Measurements from ENCODE around the gene SMU1.
"Not testable (repeated sequence)": the region's sequence is repeated elsewhere in the genome, so short reads cannot be mapped to it uniquely, and the experiment has no call there.

SMU1 gene

DNA sequence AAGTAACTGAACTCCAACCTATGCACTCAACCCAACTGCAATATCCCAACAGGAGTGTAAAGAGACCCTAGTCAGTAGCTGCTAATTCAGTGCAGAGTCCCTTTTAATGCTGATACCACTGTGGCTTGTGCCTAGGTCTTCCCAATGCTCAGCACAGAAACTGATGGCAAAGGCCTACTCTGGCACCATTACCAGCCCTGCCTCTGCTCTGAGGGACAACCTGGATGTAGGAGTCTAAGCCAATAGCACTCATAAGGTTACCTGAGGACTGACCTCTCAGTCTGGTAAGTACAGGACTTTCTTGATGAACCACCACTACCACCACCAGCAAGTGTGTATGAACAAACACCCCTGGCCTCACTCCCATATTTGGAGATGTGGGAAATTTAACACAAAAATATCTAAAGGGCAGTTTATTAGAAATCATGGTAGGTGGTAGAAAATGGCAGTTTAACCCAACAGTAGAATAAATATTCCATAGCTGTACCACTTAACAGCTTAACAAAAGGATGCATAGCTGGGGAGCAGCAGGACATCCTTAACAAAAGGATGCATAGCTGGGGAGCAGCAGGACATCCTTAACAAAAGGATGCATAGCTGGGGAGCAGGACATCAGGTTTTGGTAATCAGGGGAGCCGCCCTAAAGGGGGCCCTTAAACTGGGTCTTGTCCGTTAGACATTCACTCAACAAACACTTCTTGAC is 62.4 kb downstream of the SMU1 start:
- DNase-seq (ENCODE audit: low read depth) = no peak

DNA sequence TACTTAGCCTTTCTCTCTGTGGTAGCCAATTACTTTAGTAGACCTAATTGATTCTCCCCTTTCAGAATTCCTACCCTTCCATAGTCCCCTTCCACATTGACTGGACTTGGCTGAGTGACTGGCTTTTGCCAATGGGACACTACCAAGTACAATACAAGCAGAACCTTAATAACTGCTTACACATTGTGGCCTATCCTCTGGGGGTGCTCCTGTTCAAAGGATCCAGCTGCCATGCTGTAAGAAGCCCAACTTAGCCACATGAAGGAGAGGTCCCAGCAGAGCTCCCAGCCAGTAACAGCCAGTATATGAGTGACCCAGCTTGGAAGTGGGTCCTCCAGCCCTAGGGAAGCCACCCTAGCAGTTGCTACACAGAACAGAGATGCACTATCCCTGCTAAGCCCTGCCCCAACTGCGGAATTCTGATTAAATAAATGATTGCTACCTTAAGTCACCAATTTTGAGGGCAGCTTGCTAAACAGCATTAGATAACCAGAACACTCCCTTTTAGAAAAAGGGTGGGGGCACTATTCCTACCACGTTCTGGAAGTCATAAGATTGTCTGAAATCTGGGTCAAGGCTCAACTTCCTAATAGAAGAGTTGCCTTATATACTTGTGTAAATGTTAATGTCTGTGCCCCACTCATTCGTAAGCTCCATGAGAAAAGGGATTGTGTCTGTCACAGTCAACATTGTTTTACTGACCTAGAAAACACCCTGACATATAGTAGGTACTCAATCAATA is 64.0 kb downstream of the SMU1 start:
- DNase-seq (ENCODE audit: low read depth) = no peak

DNA sequence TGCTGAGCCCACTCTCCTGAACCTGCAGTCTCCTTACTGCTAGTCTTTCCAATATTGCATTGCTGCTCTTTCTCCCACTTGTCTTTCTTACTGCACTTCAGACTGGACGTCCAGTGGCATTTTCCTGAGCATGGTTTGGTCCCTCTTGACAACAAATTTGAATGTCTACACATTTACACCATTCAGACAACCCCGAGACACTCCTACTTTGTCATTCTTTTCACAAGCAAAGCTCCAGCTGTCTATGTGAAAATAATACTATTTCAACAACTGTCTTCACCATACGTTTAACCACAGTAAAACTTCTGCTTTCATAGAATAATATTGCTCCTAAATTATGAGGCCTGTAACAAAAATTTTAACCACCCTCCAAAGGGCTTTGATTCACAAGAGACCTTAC is 64.6 kb downstream of the SMU1 start:
- DNase-seq (ENCODE audit: low read depth) = no peak

DNA sequence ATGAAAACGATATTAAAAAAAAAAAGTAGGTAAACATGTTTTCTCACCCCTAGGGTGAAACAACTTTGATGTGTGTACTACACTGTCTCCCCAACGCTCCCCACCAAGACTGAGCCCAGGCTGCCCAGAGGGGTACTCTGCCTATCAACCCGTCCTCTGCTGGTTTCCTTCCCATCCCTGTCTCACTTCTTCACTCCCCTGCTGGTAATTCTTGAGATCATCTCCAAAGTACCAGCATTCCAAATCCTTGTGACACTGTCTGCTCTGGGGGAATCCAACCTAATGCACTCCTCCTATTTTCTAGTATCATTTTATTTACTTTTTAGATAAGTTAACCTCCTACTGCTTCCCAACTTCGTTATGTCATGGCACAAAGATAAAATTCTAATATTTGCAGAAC is 68.7 kb downstream of the SMU1 start:
- DNase-seq (ENCODE audit: low read depth) = no peak

DNA sequence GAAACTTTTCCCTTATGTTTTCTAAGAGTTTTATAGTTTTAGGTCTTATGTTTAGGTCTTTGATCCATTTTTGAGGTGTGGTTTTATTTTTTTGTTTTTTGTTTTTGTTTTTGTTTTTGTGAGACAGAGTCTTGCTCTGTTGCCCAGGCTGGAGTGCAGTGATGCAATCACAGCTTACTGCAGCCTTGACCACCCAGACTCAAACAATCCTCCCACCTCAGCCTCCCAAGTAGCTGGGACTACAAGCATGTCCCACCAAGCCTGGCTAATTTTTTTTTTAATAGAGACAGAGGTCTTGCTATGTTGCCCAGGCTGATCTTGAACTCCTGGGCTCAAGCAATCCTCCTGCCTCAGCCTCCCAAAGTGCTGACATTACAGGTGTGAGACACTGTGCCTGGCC is 71.1 kb downstream of the SMU1 start:
- not testable (repeated sequence) for DNase-seq (ENCODE audit: low read depth)

DNA sequence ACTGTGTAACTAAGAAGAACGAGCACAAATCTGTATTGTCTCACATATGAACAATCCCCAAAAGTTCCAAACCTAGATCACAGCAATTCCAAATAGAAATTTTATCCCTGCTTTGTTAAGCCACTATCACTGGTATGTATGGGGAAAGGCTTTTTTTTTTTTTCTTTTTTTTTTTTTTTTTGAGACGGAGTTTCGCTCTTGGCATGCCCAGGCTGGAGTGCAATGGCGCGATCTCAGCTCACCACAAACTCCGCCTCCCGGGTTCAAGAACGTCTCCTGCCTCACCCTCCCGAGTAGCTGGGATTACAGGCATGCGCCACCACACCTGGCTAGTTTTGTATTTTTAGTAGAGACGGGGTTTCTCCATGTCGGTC is 75.8 kb downstream of the SMU1 start:
- peak; percentile 12 for DNase-seq (ENCODE audit: low read depth)

DNA sequence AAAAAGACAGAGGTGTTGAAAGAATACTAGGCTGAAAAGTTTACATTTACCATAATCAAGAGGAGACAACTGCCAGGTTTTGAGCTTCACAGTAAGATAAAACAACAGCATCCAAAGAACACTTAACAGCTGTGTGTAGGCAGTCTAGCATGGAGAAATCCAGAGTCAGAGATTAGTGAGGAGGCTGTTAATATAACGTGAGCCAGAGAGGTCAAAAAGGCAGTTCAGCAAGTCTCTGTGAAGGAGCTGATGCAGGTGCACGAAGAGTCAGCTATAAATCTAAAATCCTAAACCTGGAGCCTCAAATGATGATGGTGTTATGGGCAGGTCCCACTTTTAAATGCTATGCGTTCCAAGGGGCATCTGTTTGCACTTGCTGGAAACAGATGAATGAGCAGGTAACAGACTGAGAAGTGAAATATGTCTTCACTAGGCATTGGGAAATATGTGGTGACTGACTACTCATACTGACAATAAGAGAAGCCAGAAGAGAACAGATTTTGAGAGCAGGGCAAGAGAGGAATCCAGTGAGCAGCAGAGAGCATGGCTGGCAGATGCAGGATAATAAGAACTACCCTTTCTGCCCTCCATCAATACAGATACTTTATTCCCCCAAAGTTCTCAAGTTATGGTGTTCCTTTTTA is 83.8 kb downstream of the SMU1 start:
- no peak for DNase-seq (ENCODE audit: low read depth)

DNA sequence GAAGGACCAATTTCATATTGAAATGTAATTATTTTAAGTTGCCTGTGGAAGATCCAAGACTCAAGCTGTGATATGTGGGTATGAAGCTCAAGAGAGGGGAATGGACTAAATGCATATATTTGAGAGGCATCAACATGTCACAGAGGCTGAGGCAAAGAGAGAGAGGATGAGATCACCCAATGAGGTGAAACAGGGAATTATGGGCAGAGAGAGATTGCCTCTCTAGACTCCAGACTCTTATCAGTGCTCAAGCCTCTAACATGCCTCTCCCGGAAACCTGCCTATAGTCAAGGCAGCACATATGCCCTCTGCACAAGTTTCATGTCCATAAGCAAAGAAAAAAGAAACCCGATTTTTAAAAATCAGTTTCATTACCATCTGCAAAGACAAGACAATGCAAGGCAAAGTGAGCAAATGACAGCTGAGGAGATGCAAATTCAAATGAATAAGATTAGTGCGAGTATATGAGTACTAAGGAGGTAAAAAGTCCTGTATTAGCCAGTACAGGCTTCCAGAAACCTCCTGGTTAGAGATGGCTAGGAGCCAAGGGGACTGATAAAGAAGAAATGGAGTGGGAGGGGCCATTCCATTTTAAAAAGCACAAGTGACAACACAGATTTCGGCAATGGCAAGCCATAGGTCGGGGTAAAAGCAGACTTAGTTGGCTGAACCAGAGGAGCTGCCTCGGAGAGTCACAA is 84.4 kb downstream of the SMU1 start:
- no peak for DNase-seq (ENCODE audit: low read depth)
